ENCODE measurements around the gene AFAP1L1.

AFAP1L1 gene

DNA sequence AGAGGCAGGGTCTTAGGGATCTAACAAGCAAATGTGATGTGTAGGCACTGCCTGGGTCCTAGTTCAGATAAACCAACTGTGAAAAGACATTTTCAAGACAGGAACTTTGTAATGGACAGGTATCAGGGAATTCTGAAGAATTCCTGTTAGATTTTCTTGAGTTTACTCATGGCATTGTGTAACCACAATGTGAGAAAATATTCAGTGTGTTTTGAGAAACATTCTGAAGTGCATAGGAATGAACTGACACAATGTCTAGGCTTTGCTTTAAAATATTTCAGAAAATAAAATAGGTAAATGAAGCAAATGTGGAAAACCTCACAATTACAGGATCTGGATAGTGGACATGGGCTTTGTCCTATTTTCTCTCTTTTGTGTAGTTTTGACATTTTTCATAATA is 15.2 kb upstream of the AFAP1L1 start:
- TF ChIP-seq, protein P1, sequence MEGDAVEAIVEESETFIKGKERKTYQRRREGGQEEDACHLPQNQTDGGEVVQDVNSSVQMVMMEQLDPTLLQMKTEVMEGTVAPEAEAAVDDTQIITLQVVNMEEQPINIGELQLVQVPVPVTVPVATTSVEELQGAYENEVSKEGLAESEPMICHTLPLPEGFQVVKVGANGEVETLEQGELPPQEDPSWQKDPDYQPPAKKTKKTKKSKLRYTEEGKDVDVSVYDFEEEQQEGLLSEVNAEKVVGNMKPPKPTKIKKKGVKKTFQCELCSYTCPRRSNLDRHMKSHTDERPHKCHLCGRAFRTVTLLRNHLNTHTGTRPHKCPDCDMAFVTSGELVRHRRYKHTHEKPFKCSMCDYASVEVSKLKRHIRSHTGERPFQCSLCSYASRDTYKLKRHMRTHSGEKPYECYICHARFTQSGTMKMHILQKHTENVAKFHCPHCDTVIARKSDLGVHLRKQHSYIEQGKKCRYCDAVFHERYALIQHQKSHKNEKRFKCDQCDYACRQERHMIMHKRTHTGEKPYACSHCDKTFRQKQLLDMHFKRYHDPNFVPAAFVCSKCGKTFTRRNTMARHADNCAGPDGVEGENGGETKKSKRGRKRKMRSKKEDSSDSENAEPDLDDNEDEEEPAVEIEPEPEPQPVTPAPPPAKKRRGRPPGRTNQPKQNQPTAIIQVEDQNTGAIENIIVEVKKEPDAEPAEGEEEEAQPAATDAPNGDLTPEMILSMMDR (conservative IDR thresholded peaks at IDR 0.05; ENCODE audit: low read depth, low read length), result no peak
- Histone ChIP-seq H3K79me2 (ENCODE audit: insufficient read depth, low read depth) (no peaks in the 10 kb centered on the region), H3K27ac (no peak overlapping the region), H3K4me1 (ENCODE audit: low read depth, poor library complexity, severe bottlenecking) (no peaks in the 10 kb centered on the region), H3K4me2 (no peak overlapping the region), H2AFZ (ENCODE audit: low read depth) (no peak overlapping the region), H3K4me3 (IDR thresholded peaks at IDR 0.05; ENCODE audit: insufficient read depth, low read depth, low read length) (no peak overlapping the region), H3K36me3 (ENCODE audit: insufficient read depth) (no peaks in the 10 kb centered on the region), H3K9ac (no peak overlapping the region), H4K20me1 (ENCODE audit: insufficient read depth) (no peaks in the 10 kb centered on the region), H3K27me3 (ENCODE audit: insufficient read depth, low read depth) (no peaks in the 10 kb centered on the region)

DNA sequence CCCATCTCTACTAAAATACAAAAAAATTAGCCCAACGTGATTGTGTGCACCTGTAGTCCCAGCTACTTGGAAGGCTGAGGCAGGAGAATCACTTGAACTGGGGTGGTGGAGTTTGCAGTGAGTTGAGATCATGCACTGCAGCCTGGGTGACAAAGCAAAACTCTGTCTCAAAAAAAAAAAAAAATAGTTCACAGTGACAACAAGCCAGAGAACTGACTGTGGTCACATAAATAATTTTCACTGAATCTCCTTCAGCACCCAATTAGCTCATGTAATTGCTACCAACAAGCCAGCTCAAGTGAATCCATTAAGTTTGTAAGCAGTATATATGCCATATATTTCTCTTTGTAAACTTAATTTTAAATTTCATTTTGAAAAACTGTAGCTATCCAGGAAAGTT is 14.5 kb upstream of the AFAP1L1 start:
- H3K27me3 ChIP-seq (ENCODE audit: insufficient read depth, low read depth), result no peaks in the 10 kb centered on the region

DNA sequence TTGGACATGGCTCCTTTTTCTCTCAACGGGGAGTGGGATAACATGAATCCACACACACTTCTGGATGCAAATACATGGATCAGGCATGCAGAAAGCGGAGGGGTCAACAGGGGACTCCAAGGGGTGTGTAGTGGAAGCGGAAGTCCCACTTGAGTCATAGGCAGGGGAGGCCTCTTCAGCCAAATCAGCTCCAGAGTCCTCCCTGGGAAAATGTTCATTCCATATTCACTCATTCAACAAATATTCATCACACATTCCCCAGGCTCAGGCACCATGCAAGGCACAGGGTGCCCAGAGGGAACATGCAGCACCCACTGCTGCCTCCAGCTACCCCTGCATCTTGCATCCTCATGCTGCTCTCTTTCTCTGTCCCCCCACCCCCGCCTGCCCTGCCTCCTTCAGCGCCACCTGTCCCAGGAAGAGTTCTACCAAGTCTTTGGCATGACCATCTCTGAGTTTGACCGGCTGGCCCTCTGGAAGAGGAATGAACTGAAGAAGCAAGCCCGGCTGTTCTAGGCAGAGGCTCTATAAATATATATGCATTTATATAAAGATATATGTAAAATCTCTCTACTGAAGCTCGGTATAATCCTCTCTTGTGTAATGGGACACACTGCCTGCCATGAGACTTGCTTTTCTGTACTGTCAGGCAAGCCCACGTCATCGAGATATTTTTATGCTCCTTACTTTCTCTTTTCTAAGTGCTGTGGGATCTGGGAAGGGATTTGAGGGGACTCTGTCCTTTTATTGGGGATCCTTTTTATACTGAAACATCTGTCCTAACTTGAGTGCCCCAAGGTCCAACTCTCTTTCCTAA is 13.6 kb upstream of the AFAP1L1 start:
- Histone ChIP-seq H2AFZ (ENCODE audit: low read depth) (no peak overlapping the region), H3K4me3 (IDR thresholded peaks at IDR 0.05; ENCODE audit: insufficient read depth, low read depth, low read length) (no peak overlapping the region), H3K79me2 (ENCODE audit: insufficient read depth, low read depth) (no peaks in the 10 kb centered on the region), H3K27ac (no peak overlapping the region), H3K36me3 (ENCODE audit: insufficient read depth) (no peaks in the 10 kb centered on the region), H3K9ac (no peak overlapping the region), H3K27me3 (ENCODE audit: insufficient read depth, low read depth) (no peaks in the 10 kb centered on the region), H3K4me2 (no peak overlapping the region), H3K4me1 (ENCODE audit: low read depth, poor library complexity, severe bottlenecking) (no peaks in the 10 kb centered on the region), H4K20me1 (ENCODE audit: insufficient read depth) (no peaks in the 10 kb centered on the region)
- TF ChIP-seq, protein P1 (conservative IDR thresholded peaks at IDR 0.05; ENCODE audit: low read depth, low read length), result no peak

More for the DNA sequence above, 14.5 kb upstream of the AFAP1L1 start:
- TF ChIP-seq, protein P1 (conservative IDR thresholded peaks at IDR 0.05; ENCODE audit: low read depth, low read length), result no peak
- H3K4me1 ChIP-seq (ENCODE audit: low read depth, poor library complexity, severe bottlenecking), result no peaks in the 10 kb centered on the region
- H3K9ac ChIP-seq, result no peak overlapping the region
- no peak overlapping the region for H3K27ac ChIP-seq
- H2AFZ ChIP-seq (ENCODE audit: low read depth), result no peak overlapping the region
- no peaks in the 10 kb centered on the region for H3K79me2 ChIP-seq (ENCODE audit: insufficient read depth, low read depth)
- no peak overlapping the region for H3K4me3 ChIP-seq (IDR thresholded peaks at IDR 0.05; ENCODE audit: insufficient read depth, low read depth, low read length)
- H3K4me2 ChIP-seq, result no peak overlapping the region
- H3K36me3 ChIP-seq (ENCODE audit: insufficient read depth), result no peaks in the 10 kb centered on the region
- H4K20me1 ChIP-seq (ENCODE audit: insufficient read depth), result no peaks in the 10 kb centered on the region

DNA sequence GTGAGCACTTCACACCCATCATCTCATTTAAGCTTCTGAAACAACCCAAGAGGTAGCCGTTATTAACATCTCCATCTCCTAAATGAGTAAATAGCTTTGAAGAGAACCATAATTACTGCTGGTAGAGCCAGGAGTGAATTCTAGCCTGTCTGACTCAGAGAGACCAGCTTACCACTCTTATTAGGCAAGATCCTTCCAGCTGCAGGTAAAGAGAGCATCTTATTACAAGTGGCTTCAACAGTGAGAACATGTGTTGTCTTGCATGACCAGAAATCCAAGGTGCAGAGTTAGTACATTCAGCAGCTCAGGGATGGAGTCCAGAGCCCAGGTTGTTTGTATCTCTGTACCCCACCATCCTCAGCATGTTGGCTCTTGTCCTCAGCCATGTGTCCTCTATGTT is 10.9 kb upstream of the AFAP1L1 start:
- Histone ChIP-seq H3K4me2 (no peak overlapping the region), H3K4me1 (ENCODE audit: low read depth, poor library complexity, severe bottlenecking) (no peaks in the 10 kb centered on the region), H2AFZ (ENCODE audit: low read depth) (no peak overlapping the region), H3K9ac (no peak overlapping the region), H3K36me3 (ENCODE audit: insufficient read depth) (no peaks in the 10 kb centered on the region), H3K4me3 (IDR thresholded peaks at IDR 0.05; ENCODE audit: insufficient read depth, low read depth, low read length) (no peak overlapping the region), H4K20me1 (ENCODE audit: insufficient read depth) (no peaks in the 10 kb centered on the region), H3K27me3 (ENCODE audit: insufficient read depth, low read depth) (no peaks in the 10 kb centered on the region), H3K27ac (no peak overlapping the region), H3K79me2 (ENCODE audit: insufficient read depth, low read depth) (no peaks in the 10 kb centered on the region)
- TF ChIP-seq, protein P1 (conservative IDR thresholded peaks at IDR 0.05; ENCODE audit: low read depth, low read length), result no peak
